Measurements from ENCODE around the gene PAGR1. TPM values are rescaled to one million over a fixed set of nuclear protein-coding genes. Genes with fewer than 3 reads are reported as not detected.
"Not testable (repeated sequence)": the region's sequence is repeated elsewhere in the genome, so short reads cannot be mapped to it uniquely, and the experiment has no call there.

Gene PAGR1
- total RNA-seq, 4 donors from 2014 or later = 28.0 to 33.5 (median 32.1) TPM

DNA sequence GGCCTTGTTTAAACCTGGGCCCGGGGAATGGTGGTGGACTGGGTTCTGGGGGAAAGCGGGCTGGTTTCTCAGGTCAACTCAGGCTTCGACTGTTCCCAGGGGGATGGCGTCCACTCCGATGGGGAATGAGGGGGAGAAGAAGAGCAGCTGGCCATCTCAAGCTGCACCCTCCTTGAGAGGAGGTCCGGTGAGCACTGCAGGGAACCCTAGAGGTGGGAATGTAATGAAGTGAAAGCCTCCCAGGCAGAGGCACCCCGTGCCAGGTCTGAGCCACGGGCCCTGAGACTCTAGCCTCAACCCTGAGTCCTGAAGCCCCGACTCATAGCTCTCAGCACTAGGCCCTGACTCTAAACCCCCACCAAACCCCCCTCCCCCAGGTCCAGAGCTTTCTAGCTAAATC lies 48.3 kb downstream of the PAGR1 start:
- no peak for DNase-seq (ENCODE audit: low spot score in 2 of 2)
- 80% methylated on average over 9 of the region's 9 CpGs for WGBS, 2 donors
- no peak overlapping the region for H3K4me3 ChIP-seq (ENCODE audit: low read depth, poor library complexity, severe bottlenecking)
- TF ChIP-seq, protein P1, sequence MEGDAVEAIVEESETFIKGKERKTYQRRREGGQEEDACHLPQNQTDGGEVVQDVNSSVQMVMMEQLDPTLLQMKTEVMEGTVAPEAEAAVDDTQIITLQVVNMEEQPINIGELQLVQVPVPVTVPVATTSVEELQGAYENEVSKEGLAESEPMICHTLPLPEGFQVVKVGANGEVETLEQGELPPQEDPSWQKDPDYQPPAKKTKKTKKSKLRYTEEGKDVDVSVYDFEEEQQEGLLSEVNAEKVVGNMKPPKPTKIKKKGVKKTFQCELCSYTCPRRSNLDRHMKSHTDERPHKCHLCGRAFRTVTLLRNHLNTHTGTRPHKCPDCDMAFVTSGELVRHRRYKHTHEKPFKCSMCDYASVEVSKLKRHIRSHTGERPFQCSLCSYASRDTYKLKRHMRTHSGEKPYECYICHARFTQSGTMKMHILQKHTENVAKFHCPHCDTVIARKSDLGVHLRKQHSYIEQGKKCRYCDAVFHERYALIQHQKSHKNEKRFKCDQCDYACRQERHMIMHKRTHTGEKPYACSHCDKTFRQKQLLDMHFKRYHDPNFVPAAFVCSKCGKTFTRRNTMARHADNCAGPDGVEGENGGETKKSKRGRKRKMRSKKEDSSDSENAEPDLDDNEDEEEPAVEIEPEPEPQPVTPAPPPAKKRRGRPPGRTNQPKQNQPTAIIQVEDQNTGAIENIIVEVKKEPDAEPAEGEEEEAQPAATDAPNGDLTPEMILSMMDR (IDR thresholded peaks at IDR 0.05) = no peak
- TF ChIP-seq POLR2A (IDR thresholded peaks at IDR 0.05) = no peak
- intact Hi-C loops (cut with DNase I; ENCODE audit: low total_unique reads) = no loop called here

DNA sequence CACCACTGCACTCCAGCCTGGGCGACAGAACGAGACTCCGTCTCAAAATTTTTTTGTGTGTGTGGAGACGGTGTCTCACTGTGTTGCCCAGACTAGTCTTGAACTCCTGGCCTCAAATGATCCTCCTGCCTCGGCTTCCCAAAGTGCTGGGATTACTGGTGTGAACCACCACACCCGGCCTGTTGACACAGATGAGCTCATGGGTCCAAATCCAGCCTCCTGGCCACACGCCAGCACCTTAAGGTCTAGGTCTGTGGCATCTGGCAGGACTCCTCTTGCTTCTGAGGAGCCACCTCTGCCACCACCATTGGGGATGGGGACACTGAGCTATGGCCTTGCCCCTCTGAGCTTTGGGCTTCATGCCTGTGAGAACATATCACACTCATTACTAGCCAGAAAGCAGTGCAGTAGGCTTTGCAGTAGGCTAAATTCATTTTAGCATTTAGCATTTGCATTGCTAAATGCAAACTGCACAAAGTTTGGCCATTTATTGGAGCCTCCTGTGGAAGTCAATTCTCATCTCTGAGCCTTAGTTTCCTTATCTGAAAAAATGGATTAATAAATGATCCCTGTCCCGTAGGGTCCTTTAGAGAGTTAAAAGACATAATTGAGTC lies 52.6 kb downstream of the PAGR1 start:
- no peak overlapping the region for H3K4me3 ChIP-seq (ENCODE audit: low read depth, poor library complexity, severe bottlenecking)
- intact Hi-C loops (cut with DNase I; ENCODE audit: low total_unique reads) = no loop called here
- DNase-seq (ENCODE audit: low spot score in 2 of 2) = no peak
- WGBS, 2 donors = 56 to 82% methylated on average over 8 of the region's 8 CpGs
- no peak for TF ChIP-seq POLR2A (IDR thresholded peaks at IDR 0.05)

DNA sequence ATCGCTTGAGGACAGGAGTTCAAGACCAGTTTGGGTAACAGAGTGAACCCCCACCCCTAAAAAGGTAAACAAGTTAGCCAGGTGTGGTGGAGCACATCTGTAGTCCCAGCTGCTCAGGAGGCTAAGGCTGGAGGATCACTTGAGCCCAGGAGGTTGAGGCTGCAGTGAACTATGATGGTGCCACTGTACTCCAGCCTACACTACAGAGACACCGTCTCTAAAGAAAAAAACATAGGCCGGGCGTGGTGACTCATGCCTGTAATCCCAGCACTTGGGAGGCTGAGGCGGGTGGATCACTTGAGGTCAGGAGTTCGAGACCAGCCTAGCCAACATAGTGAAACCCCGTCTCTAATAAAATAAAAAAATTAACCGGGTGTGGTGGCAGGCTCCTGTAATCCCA lies 53.1 kb downstream of the PAGR1 start:
- H3K4me3 ChIP-seq (ENCODE audit: low read depth, poor library complexity, severe bottlenecking); DNase-seq (ENCODE audit: low spot score in 2 of 2); intact Hi-C loops (cut with DNase I; ENCODE audit: low total_unique reads): not testable (repeated sequence)
- 84 to 87% methylated on average over 8 of the region's 8 CpGs for WGBS, 2 donors

Other genes with a start within 250 kb of the PAGR1 start
- 1 to 10 TPM; 4.0 to 5.7 (median 4.7) TPM for gene SPN, start 152.9 kb upstream of the PAGR1 start, total RNA-seq
- 1 to 10 TPM; 1.9 to 3.6 (median 2.7) TPM for gene QPRT, start 137.0 kb upstream of the PAGR1 start, total RNA-seq
- gene C16orf54, start 70.2 kb upstream of the PAGR1 start, total RNA-seq = 1 to 10 TPM in 1 of 4 donors, under 1 TPM in 1, not detected in 2; 0.27 to 1.1 TPM
- gene ZG16, start 37.9 kb upstream of the PAGR1 start, total RNA-seq = not detected
- 10 to 100 TPM; 36.8 to 81.2 (median 44.9) TPM for gene KIF22, start 25.4 kb upstream of the PAGR1 start, total RNA-seq
- gene MAZ, start 9.6 kb upstream of the PAGR1 start, total RNA-seq = 100 to 1,000 TPM in 1 of 4 donors, 10 to 100 TPM in 3; 62.1 to 101 (median 84.8) TPM
- gene PRRT2, start 4.0 kb upstream of the PAGR1 start, total RNA-seq = 1 to 10 TPM in 3 of 4 donors, not detected in 1; 1.1 to 3.6 (median 1.4) TPM
- 10 to 100 TPM; 58.2 to 94.1 (median 70.4) TPM for gene MVP, start 4.3 kb downstream of the PAGR1 start, total RNA-seq
- 100 to 1,000 TPM in 3 of 4 donors, 10 to 100 TPM in 1; 83.4 to 122 (median 108) TPM for gene CDIPT, start 47.1 kb downstream of the PAGR1 start, total RNA-seq
- 100 to 1,000 TPM in 1 of 4 donors, 1 to 10 TPM in 3; 1.4 to 100 (median 3.1) TPM for gene SEZ6L2, start 83.4 kb downstream of the PAGR1 start, total RNA-seq
- gene ASPHD1, start 84.3 kb downstream of the PAGR1 start, total RNA-seq = not detected
- gene KCTD13, start 110.1 kb downstream of the PAGR1 start, total RNA-seq = 10 to 100 TPM; 19.7 to 34.4 (median 26.0) TPM
- 100 to 1,000 TPM; 118 to 143 (median 130) TPM for gene TMEM219, start 145.9 kb downstream of the PAGR1 start, total RNA-seq
- gene TAOK2, start 157.7 kb downstream of the PAGR1 start, total RNA-seq = 10 to 100 TPM; 35.5 to 47.9 (median 38.1) TPM
- gene HIRIP3, start 179.5 kb downstream of the PAGR1 start, total RNA-seq = 10 to 100 TPM; 13.7 to 28.9 (median 21.5) TPM
- gene INO80E, start 180.1 kb downstream of the PAGR1 start, total RNA-seq = 100 to 1,000 TPM in 1 of 4 donors, 10 to 100 TPM in 3; 40.9 to 157 (median 61.8) TPM
- gene DOC2A, start 194.9 kb downstream of the PAGR1 start, total RNA-seq = 1 to 10 TPM in 1 of 4 donors, under 1 TPM in 2, not detected in 1; 0.21 to 2.6 (median 0.69) TPM
- gene C16orf92, start 207.0 kb downstream of the PAGR1 start, total RNA-seq = not detected
- not detected for gene TLCD3B, start 215.1 kb downstream of the PAGR1 start, total RNA-seq
- 100 to 1,000 TPM; 836 to 988 (median 910) TPM for gene ALDOA, start 249.6 kb downstream of the PAGR1 start, total RNA-seq

Data from lower leg skin (tissue), 4 donors.